K562 (cell line): Measurements from ENCODE around the gene RGS19. TPM values are rescaled to one million over a fixed set of nuclear protein-coding genes. Genes with fewer than 3 reads are reported as not detected.

Experiments
- ATAC-seq: fragments of 200-7000 bp; cut with Tn5 transposase; 3 replicates; pipeline ENCODE4 v1.9.1; 2020; ENCODE audit warnings: moderate library complexity
- BruUV-seq: library from RNA; stranded (reverse); fragments of 400-500 nt; replicated peaks from 2 replicates; lab custom pipeline; 2021; lab: Mats Ljungman, UMichigan
- CTCF ChIA-PET: fragments of 300-600 bp; formaldehyde crosslinking; extraction: SDS; loops from one replicate; lab custom pipeline; 2021; ENCODE audit warnings: low intra/inter-chr PET ratio; lab: Yijun Ruan, JAX
- POLR2A ChIA-PET: fragments of 300-600, 350-650 bp; sonication (Branson Sonifier 250); formaldehyde crosslinking; extraction: SDS; loops from one replicate; lab custom pipeline; 2021; ENCODE audit warnings: antibody characterized with exemption, inconsistent platforms; lab: Yijun Ruan, JAX
- DNase-seq, 4 experiments: peaks; one replicate each; pipeline versions ENCODE4 v3.0.0 to v3.0.0-alpha.2; 2011 to 2018; ENCODE audit warnings: low spot score in 3 of 4, mixed read lengths in 3 of 4; ENCODE audit errors: extremely low read depth in 1 of 4
- FAIRE-seq: peaks from 2 replicates; lab custom pipeline; 2011; peaks lifted over from hg19 to GRCh38; lab: Jason Lieb, UNC
- H2AFZ ChIP-seq: 2 replicates; pipeline ENCODE4 v1.6.0; 2011; ENCODE audit warnings: low read depth, low read length, control low read depth, inconsistent platforms
- H3K27ac ChIP-seq: fragments of 200-600 bp; 3 replicates; pipeline ENCODE4 v1.8.0; 2011; ENCODE audit warnings: low read depth, mild to moderate bottlenecking, control low read depth, inconsistent platforms, low read length, moderate library complexity, mixed read lengths; ENCODE audit errors: extremely low read depth
- H3K27me3 ChIP-seq, 2 experiments: fragments of 300-600 bp in 1 of 2; 2 replicates in 1 of 2; 3 replicates in 1 of 2; pipeline versions ENCODE4 v1.6.0 to v1.8.0; 2011; ENCODE audit warnings: inconsistent platforms in 2 of 2, low read length in 2 of 2, mild to moderate bottlenecking in 1 of 2, mixed read lengths in 1 of 2, moderate library complexity in 1 of 2; ENCODE audit not compliant: control insufficient read depth in 2 of 2, insufficient read depth in 2 of 2
- H3K36me3 ChIP-seq: fragments of 300-600 bp; 3 replicates; pipeline ENCODE4 v1.8.0; 2011; ENCODE audit warnings: mild to moderate bottlenecking, low read length, inconsistent platforms; ENCODE audit not compliant: control insufficient read depth, insufficient read depth
- H3K4me1 ChIP-seq, 2 experiments: fragments of 200-600 bp in 1 of 2; replicated peaks in 1 of 2; 2 replicates in 1 of 2; 3 replicates in 1 of 2; pipeline versions ENCODE4 v1.5.1 to v1.8.0; 2011; ENCODE audit warnings: inconsistent platforms in 2 of 2, low read length in 2 of 2, mild to moderate bottlenecking in 1 of 2, mixed read lengths in 1 of 2, moderate library complexity in 1 of 2; ENCODE audit not compliant: control insufficient read depth in 2 of 2, insufficient read depth in 2 of 2
- H3K4me2 ChIP-seq: 2 replicates; pipeline ENCODE4 v1.6.1; 2011; ENCODE audit warnings: low read length, control low read depth, inconsistent platforms, mixed read lengths; ENCODE audit not compliant: insufficient read depth
- H3K4me3 ChIP-seq: fragments of 200-600 bp; sonication (generic), shearing (Covaris generic); 2 replicates; pipeline ENCODE4 v1.5.1; 2016; ENCODE audit warnings: control low read depth, inconsistent platforms
- H3K79me2 ChIP-seq: fragments of 200-600 bp; 3 replicates; pipeline ENCODE4 v1.8.0; 2011; ENCODE audit warnings: low read length, inconsistent platforms; ENCODE audit not compliant: control insufficient read depth, insufficient read depth
- H3K9ac ChIP-seq, 2 experiments: 2 replicates each; pipeline versions ENCODE4 v1.6.0 to v1.6.1; 2011; ENCODE audit warnings: low read depth in 2 of 2, low read length in 2 of 2, control low read depth in 1 of 2, inconsistent platforms in 1 of 2, mild to moderate bottlenecking in 1 of 2, mixed read lengths in 1 of 2; ENCODE audit not compliant: insufficient read depth in 1 of 2
- H3K9me1 ChIP-seq: one replicate; pipeline ENCODE4 v1.6.0; 2011; ENCODE audit warnings: inconsistent platforms, mild to moderate bottlenecking, low read length, moderate library complexity; ENCODE audit not compliant: control insufficient read depth, insufficient read depth
- H3K9me3 ChIP-seq: replicated peaks from 2 replicates; pipeline ENCODE4 v1.5.1; 2011; ENCODE audit warnings: low read depth, low read length, inconsistent platforms; ENCODE audit not compliant: control insufficient read depth, insufficient read depth
- H4K20me1 ChIP-seq: replicated peaks from 2 replicates; pipeline ENCODE4 v1.6.1; 2011; ENCODE audit warnings: low read length, inconsistent platforms, mixed read lengths; ENCODE audit not compliant: control insufficient read depth, insufficient read depth
- CBFA2T2 ChIP-seq: fragments of 450-650 bp; conservative IDR thresholded peaks from 2 replicates; pipeline ENCODE4 v1.6.1; 2017; ENCODE audit warnings: mild to moderate bottlenecking
- COPS2 ChIP-seq: fragments of 450-650 bp; conservative IDR thresholded peaks from 2 replicates; pipeline ENCODE4 v1.6.1; 2016; ENCODE audit warnings: mild to moderate bottlenecking, moderate library complexity
- ESRRB ChIP-seq: fragments of 250-450 bp; sonication (Bioruptor Pico); IDR thresholded peaks from 2 replicates; pipeline ENCODE4 v1.5.0; 2020; ENCODE audit warnings: mild to moderate bottlenecking, moderate library complexity, borderline replicate concordance
- FIP1L1 ChIP-seq: fragments of 200-400 bp; formaldehyde crosslinking; IDR thresholded peaks from 2 replicates; pipeline ENCODE4 v1.6.1; 2018; ENCODE audit warnings: mild to moderate bottlenecking, low read depth, low read length; ENCODE audit not compliant: poor library complexity, severe bottlenecking
- KAT2B ChIP-seq: IDR thresholded peaks from one replicate; pipeline ENCODE4 v1.6.1; 2012; ENCODE audit warnings: low read depth, mild to moderate bottlenecking, control low read depth, inconsistent platforms, low read length, moderate library complexity
- TAL1 ChIP-seq: fragments of 450-650 bp; IDR thresholded peaks from 2 replicates; pipeline ENCODE4 v1.6.1; 2016; ENCODE audit warnings: mild to moderate bottlenecking
- TRIM25 ChIP-seq: fragments of 450-650 bp; IDR thresholded peaks from 2 replicates; pipeline ENCODE4 v1.7.0; 2016; ENCODE audit warnings: borderline replicate concordance
- ZNF140 ChIP-seq: fragments of 250-450 bp; sonication (Bioruptor Pico); IDR thresholded peaks from 2 replicates; pipeline ENCODE4 v1.8.0; 2021; ENCODE audit warnings: moderate library complexity, mild to moderate bottlenecking, inconsistent platforms
- ZNF699 ChIP-seq: fragments of 250-450 bp; sonication (Bioruptor Pico); IDR thresholded peaks from 2 replicates; pipeline ENCODE4 v1.8.0; 2021; ENCODE audit warnings: mild to moderate bottlenecking, moderate library complexity; ENCODE audit not compliant: insufficient replicate concordance
- WGBS: fragments of 100-300 bp; shearing (Covaris generic); methylation state at CpG from one replicate; pipeline ENCODE4 v1.1.6; 2016; ENCODE audit warnings: low coverage, mixed read lengths; ENCODE audit not compliant: insufficient coverage; ENCODE audit errors: missing lambda C conversion rate; 5-methylcytosine and 5-hydroxymethylcytosine counted together
- in situ Hi-C: fragments of 300-500 bp; cut with MboI; formaldehyde crosslinking; loops from 4 replicates; pipeline ENCODE4 v1.15.0; 2018; ENCODE audit warnings: inconsistent platforms, mixed read lengths
- intact Hi-C: fragments of 100-400 bp; cut with micrococcal nuclease; formaldehyde crosslinking; loops from 2 replicates; pipeline ENCODE4 v1.14.2; 2022
- polyA plus RNA-seq, 8 experiments: library from polyadenylated mRNA; depleted of rRNA in 4 of 8; stranded (reverse) in 5 of 8; unstranded in 3 of 8; fragments of >200 nt; fragmentation: Nextera tagmentation in 2 of 8; fragmentation: Illumina TruSeq in 1 of 8; extraction: Ambion mirVana in 2 of 8; extraction: Trizol in 1 of 8; gene quantifications; 2 replicates each; pipeline versions ENCODE4 v1.2.1 to v1.2.3, GENCODE V29; 2011 to 2014; ENCODE audit warnings: inconsistent platforms in 1 of 8, missing spikeins in 1 of 8
- total RNA-seq, 7 experiments: library from RNA; depleted of rRNA in 6 of 7; stranded (reverse); fragments of >200 nt in 6 of 7; fragmentation: Illumina TruSeq in 2 of 7; extraction: Trizol in 2 of 7; gene quantifications; 2 replicates each; pipeline versions ENCODE4 v1.2.1 to v1.2.3, GENCODE V29; 2011 to 2021; ENCODE audit warnings: low replicate concordance in 1 of 7

RGS19 gene
- total and polyA plus RNA-seq, 9 of the 15 experiments (the other 6 are each of a cell fraction or from before 2014, with no cell fraction given), result 0.41 to 23.7 (median 14.6) TPM

GRCh38 chr20:64025101-64025825 lies 54.1 kb downstream of the RGS19 start:
- no peaks in the 10 kb centered on the region for H3K9me1 ChIP-seq
- in situ Hi-C loops, result no loop called here
- no TSS peak for BruUV-seq
- CTCF ChIA-PET, result no interaction called here
- H3K4me3 ChIP-seq, result no peak overlapping the region
- H4K20me1 ChIP-seq, result peaks cover 3% of the 10 kb centered on the region; the same call in 1 of the 2 replicates
- FAIRE-seq, result no peak
- WGBS, result 92% methylated on average over 18 of the region's 18 CpGs
- DNase-seq, result no peak
- no peak overlapping the region for H2AFZ ChIP-seq
- H3K27ac ChIP-seq, result no peak overlapping the region
- no peak overlapping the region for H3K4me2 ChIP-seq
- TF ChIP-seq COPS2 (no peak), ZNF699 (CRISPR knock-in tag) (no peak), CBFA2T2 (no peak), FIP1L1 (no peak), TRIM25 (no peak), KAT2B (no peak), ZNF140 (no peak), TAL1 (no peak), ESRRB (CRISPR knock-in tag) (no peak)
- TF ChIP-seq, all 486 proteins: peak for 0
- H3K27me3 ChIP-seq, result no peaks in the 10 kb centered on the region
- H3K9ac ChIP-seq, result no peak overlapping the region
- H3K9me3 ChIP-seq, result no peaks in the 10 kb centered on the region
- no peaks in the 10 kb centered on the region for H3K79me2 ChIP-seq
- peaks cover 0 to 7% of the 10 kb centered on the region in 2 experiments; a peak in 1 of 5 replicates for H3K4me1 ChIP-seq
- H3K36me3 ChIP-seq, result peaks cover 90% of the 10 kb centered on the region; the same call in 2 of the 3 replicates
- POLR2A ChIA-PET, result no interaction called here
- intact Hi-C loops, result no loop called here
- no peak for ATAC-seq
